K562 (cell line): ENCODE measurements around the gene SERPINH1. TPM values are rescaled to one million over a fixed set of nuclear protein-coding genes. Genes with fewer than 3 reads are reported as not detected.

ENCODE experiments used
- CBX8 ChIP-seq: fragments of 200-600 bp; sonication (generic); IDR thresholded peaks from 2 replicates; pipeline ENCODE4 v1.6.1; 2012; ENCODE audit warnings: borderline replicate concordance, mixed run types, low read depth, mild to moderate bottlenecking, moderate library complexity, mixed read lengths, low read length, control low read depth, inconsistent platforms; ENCODE audit not compliant: poor library complexity, severe bottlenecking; ENCODE audit errors: extremely low read depth
- CCNT2 ChIP-seq: IDR thresholded peaks from 2 replicates; pipeline ENCODE4 v1.6.1; 2011; ENCODE audit warnings: borderline replicate concordance, low read depth, mild to moderate bottlenecking, moderate library complexity, mixed read lengths, low read length; ENCODE audit not compliant: insufficient read length; ENCODE audit errors: extremely low read depth
- CHCHD3 ChIP-seq: fragments of 250-450 bp; sonication (Bioruptor Pico); IDR thresholded peaks from 2 replicates; pipeline ENCODE4 v2.1.2; 2022; ENCODE audit warnings: mild to moderate bottlenecking
- DIDO1 ChIP-seq: fragments of 450-650 bp; IDR thresholded peaks from 2 replicates; pipeline ENCODE4 v1.6.1; 2016; ENCODE audit warnings: low read depth, missing biosample characterization, missing genetic modification characterization
- KLF1 ChIP-seq: fragments of 450-650 bp; IDR thresholded peaks from 2 replicates; pipeline ENCODE4 v1.6.1; 2016; ENCODE audit warnings: missing genetic modification characterization, missing compliant biosample characterization
- MIER1 ChIP-seq: fragments of 450-650 bp; IDR thresholded peaks from 2 replicates; pipeline ENCODE4 v1.6.1; 2016; ENCODE audit warnings: antibody characterized with exemption, mild to moderate bottlenecking, low read depth
- MTF1 ChIP-seq: fragments of 250-450 bp; sonication (Bioruptor Pico); IDR thresholded peaks from 2 replicates; pipeline ENCODE4 v1.9.0; 2021; ENCODE audit warnings: moderate library complexity, mild to moderate bottlenecking, inconsistent platforms, borderline replicate concordance
- NBN ChIP-seq: fragments of 450-650 bp; IDR thresholded peaks from 2 replicates; pipeline ENCODE4 v1.6.1; 2016; ENCODE audit warnings: low read depth, mild to moderate bottlenecking
- PHB ChIP-seq: fragments of 250-450 bp; sonication (Bioruptor Pico); IDR thresholded peaks from 2 replicates; pipeline ENCODE4 v1.5.0; 2021
- PML ChIP-seq: IDR thresholded peaks from 2 replicates; pipeline ENCODE4 v1.6.1; 2012; ENCODE audit warnings: low read length, inconsistent platforms
- SETDB1 ChIP-seq: IDR thresholded peaks from one replicate; pipeline ENCODE4 v1.6.1; 2012; ENCODE audit warnings: low read length, control low read depth, inconsistent platforms
- SP2 ChIP-seq: IDR thresholded peaks from 2 replicates; pipeline ENCODE4 v1.6.1; 2011; ENCODE audit warnings: mild to moderate bottlenecking, low read depth, low read length, moderate library complexity; ENCODE audit not compliant: poor library complexity, severe bottlenecking; ENCODE audit errors: extremely low read depth
- TAL1 ChIP-seq: fragments of 450-650 bp; IDR thresholded peaks from 2 replicates; pipeline ENCODE4 v1.6.1; 2016; ENCODE audit warnings: mild to moderate bottlenecking
- THAP7 ChIP-seq: fragments of 250-450 bp; sonication (Bioruptor Pico); IDR thresholded peaks from 2 replicates; pipeline ENCODE4 v1.5.0; 2021
- ZBTB49 ChIP-seq: sonication (generic); formaldehyde crosslinking; IDR thresholded peaks from 2 replicates; pipeline ENCODE4 v1.8.0; 2022; ENCODE audit warnings: missing genetic modification reagents, mild to moderate bottlenecking, borderline replicate concordance
- ZNF282 ChIP-seq: sonication (generic); formaldehyde crosslinking; IDR thresholded peaks from 2 replicates; pipeline ENCODE4 v1.8.1; 2023; ENCODE audit warnings: missing genetic modification reagents
- ZNF318 ChIP-seq, 2 experiments: fragments of 450-650 bp; IDR thresholded peaks; 2 replicates each; pipeline ENCODE4 v1.6.1; 2016; ENCODE audit warnings: mild to moderate bottlenecking in 2 of 2, borderline replicate concordance in 1 of 2, low read depth in 1 of 2, moderate library complexity in 1 of 2
- ZNF324 ChIP-seq: fragments of 250-450 bp; sonication (Bioruptor Pico); IDR thresholded peaks from 2 replicates; pipeline ENCODE4 v1.4.0; 2020; ENCODE audit warnings: mild to moderate bottlenecking
- ZNF551 ChIP-seq: fragments of 250-450 bp; sonication (Bioruptor Pico); IDR thresholded peaks from 2 replicates; pipeline ENCODE4 v1.5.0; 2021; ENCODE audit warnings: mild to moderate bottlenecking, moderate library complexity
- polyA plus RNA-seq, 8 experiments: library from polyadenylated mRNA; depleted of rRNA in 4 of 8; stranded (reverse) in 5 of 8; unstranded in 3 of 8; fragments of >200 nt; fragmentation: Nextera tagmentation in 2 of 8; fragmentation: Illumina TruSeq in 1 of 8; extraction: Ambion mirVana in 2 of 8; extraction: Trizol in 1 of 8; gene quantifications; 2 replicates each; pipeline versions ENCODE4 v1.2.1 to v1.2.3, GENCODE V29; 2011 to 2014; ENCODE audit warnings: inconsistent platforms in 1 of 8, missing spikeins in 1 of 8
- total RNA-seq, 7 experiments: library from RNA; depleted of rRNA in 6 of 7; stranded (reverse); fragments of >200 nt in 6 of 7; fragmentation: Illumina TruSeq in 2 of 7; extraction: Trizol in 2 of 7; gene quantifications; 2 replicates each; pipeline versions ENCODE4 v1.2.1 to v1.2.3, GENCODE V29; 2011 to 2021; ENCODE audit warnings: low replicate concordance in 1 of 7

Gene SERPINH1
- total and polyA plus RNA-seq, 9 of the 15 experiments (the other 6 are each of a cell fraction or from before 2014, with no cell fraction given): 2.8 to 106 (median 67.9) TPM

GRCh38 chr11:75589933-75590332 lies 27.9 kb downstream of the SERPINH1 start (continued):
- TF ChIP-seq ZNF318 (IDR thresholded peaks at IDR 0.05; ENCODE audit: borderline replicate concordance in 1 of 2, low read depth in 1 of 2) (no peak), KLF1 (tag) (no peak), MIER1 (no peak), PHB (no peak), DIDO1 (tag) (no peak), SETDB1 (no peak), MTF1 (no peak), CCNT2 (peak; percentile 94), TAL1 (peak; percentile 99), NBN (peak; percentile 83; the same call in 1 of the 2 replicates), THAP7 (CRISPR knock-in tag) (no peak), SP2 (no peak), ZNF551 (CRISPR knock-in tag) (no peak), ZNF324 (no peak), ZBTB49 (CRISPR knock-in tag) (no peak), ZNF282 (CRISPR knock-in tag) (no peak), CBX8 (no peak), PML (peak; percentile 97), CHCHD3 (no peak)
